Measurements from ENCODE around the gene TCEAL4. TPM values are rescaled to one million over a fixed set of nuclear protein-coding genes. Genes with fewer than 3 reads are reported as not detected.

Gene TCEAL4
- 43.1 and 53.1 TPM in 2 replicates for total RNA-seq

GRCh38 chrX:103585411-103586313 is at the start of gene TCEAL4:
Gene TCEAL4 (plus strand): TSS chrX:103585515. CDS start chrX:103586676, 1,161 bp downstream.

GRCh38 chrX:103607364-103608305 is 22.3 kb downstream of the TCEAL4 start, which contains the start of gene TCEAL3:
Gene TCEAL3 (plus strand): TSS chrX:103607963. CDS start chrX:103609065, 1,102 bp downstream.

GRCh38 chrX:103628386-103629317 is 43.3 kb downstream of the TCEAL4 start, which contains the start of gene TCEAL1:
Gene TCEAL1 (plus strand): TSS chrX:103628975. CDS start chrX:103629917, 942 bp downstream.

Other genes starting within 250 kb of the TCEAL4 start
- 152 and 169 TPM in 2 replicates for gene TCEAL9, start 229.0 kb upstream of the TCEAL4 start, total RNA-seq
- gene BEX3, start 209.0 kb upstream of the TCEAL4 start, total RNA-seq: 462 and 464 TPM in 2 replicates
- under 0.01 and 0.09 TPM in 2 replicates for gene RAB40A, start 66.0 kb upstream of the TCEAL4 start, total RNA-seq
- gene TCEAL3, start 22.4 kb downstream of the TCEAL4 start, total RNA-seq: 19.3 and 26.2 TPM in 2 replicates
- 15.1 and 22.6 TPM in 2 replicates for gene TCEAL1, start 43.5 kb downstream of the TCEAL4 start, total RNA-seq
- gene MORF4L2, start 101.2 kb downstream of the TCEAL4 start, total RNA-seq: 504 and 507 TPM in 2 replicates
- gene TMEM31, start 125.4 kb downstream of the TCEAL4 start, total RNA-seq: 0.14 TPM in 1 of 2 replicates, not detected in the other
- gene PLP1, start 191.3 kb downstream of the TCEAL4 start, total RNA-seq: under 0.01 and 0.18 TPM in 2 replicates
- gene RAB9B, start 246.7 kb downstream of the TCEAL4 start, total RNA-seq: 0.43 and 1.2 TPM in 2 replicates